Measurements from ENCODE around the gene PCLO. TPM values are rescaled to one million over a fixed set of nuclear protein-coding genes. Genes with fewer than 3 reads are reported as not detected.

Gene PCLO
- total and polyA plus RNA-seq, 2 of the 8 experiments (the other 6 are each of a cell fraction or from before 2014, with no cell fraction given) = 1.5 to 3.2 TPM

GRCh38 chr7:83101530-83101929 is 61.2 kb downstream of the PCLO start:
- H2BK12ac ChIP-seq (ENCODE audit: low read depth, low read length) = no peak overlapping the region
- no peaks in the 10 kb centered on the region for H3K79me2 ChIP-seq (ENCODE audit: control insufficient read depth in 1 of 2, insufficient read depth in 2 of 2, low read length in 2 of 2)
- FAIRE-seq = no peak
- no peak overlapping the region for H4K8ac ChIP-seq (ENCODE audit: extremely low read depth, insufficient read depth, low read length)
- H4K5ac ChIP-seq (ENCODE audit: insufficient read length, low read depth, low read length) = no peak overlapping the region
- H2AK5ac ChIP-seq (ENCODE audit: low read depth, low read length) = no peak overlapping the region
- no peak overlapping the region for H2BK15ac ChIP-seq (ENCODE audit: low read length)
- no peak overlapping the region for H2BK5ac ChIP-seq (ENCODE audit: low read depth, low read length)
- no peaks in the 10 kb centered on the region for H4K20me1 ChIP-seq (replicated peaks in 1 of 2; ENCODE audit: control insufficient read depth in 1 of 2, insufficient read depth in 2 of 2, low read length in 2 of 2)
- no peak overlapping the region for H3K27ac ChIP-seq (ENCODE audit: low read depth, low read length)
- CTCF ChIA-PET (ENCODE audit: partially characterized antibody) = no interaction called here
- no peaks in the 10 kb centered on the region for H3K27me3 ChIP-seq (replicated peaks in 1 of 4; ENCODE audit: control insufficient read depth in 3 of 4, extremely low read depth in 1 of 4, insufficient read depth in 3 of 4, low read length in 3 of 4)
- H3K18ac ChIP-seq (ENCODE audit: extremely low read depth, low read length) = no peak overlapping the region
- POLR2A ChIA-PET (ENCODE audit: partially characterized antibody) = no interaction called here
- H3K4me2 ChIP-seq (ENCODE audit: insufficient read depth in 1 of 2, low read depth in 2 of 2, low read length in 2 of 2) = no peak overlapping the region
- H3K56ac ChIP-seq (replicated peaks; ENCODE audit: insufficient read length, low read depth, low read length) = no peak overlapping the region
- no peaks in the 10 kb centered on the region for H3K79me1 ChIP-seq (ENCODE audit: low read depth, low read length)
- DNase-seq (ENCODE audit: low read depth in 1 of 2, low spot score in 2 of 2) = no peak
- H2BK120ac ChIP-seq (replicated peaks; ENCODE audit: low read depth, low read length) = no peak overlapping the region
- H3K14ac ChIP-seq (ENCODE audit: insufficient read length) = no peak overlapping the region
- H3K23me2 ChIP-seq (ENCODE audit: low read depth, low read length) = no peaks in the 10 kb centered on the region
- no peaks in the 10 kb centered on the region for H3K36me3 ChIP-seq (ENCODE audit: control insufficient read depth in 2 of 4, insufficient read depth in 4 of 4, low read length in 3 of 4)
- H4K91ac ChIP-seq (replicated peaks; ENCODE audit: insufficient read length, low read length) = no peak overlapping the region
- TF ChIP-seq GTF2F1 (IDR thresholded peaks at IDR 0.05; ENCODE audit: borderline replicate concordance, low read depth, low read length) (no peak), TAF1 (IDR thresholded peaks at IDR 0.05; ENCODE audit: low read depth, low read length) (no peak), ASH2L (IDR thresholded peaks at IDR 0.05; ENCODE audit: low read length) (no peak)
- H3K9ac ChIP-seq (replicated peaks in 1 of 4; ENCODE audit: extremely low read depth in 1 of 4, low read depth in 3 of 4, low read length in 3 of 4) = no peak overlapping the region
- no peaks in the 10 kb centered on the region for H3K4me1 ChIP-seq (replicated peaks in 1 of 4; ENCODE audit: control insufficient read depth in 3 of 4, insufficient read depth in 4 of 4, low read length in 3 of 4)
- H2AFZ ChIP-seq (ENCODE audit: low read length) = no peak overlapping the region
- H3K9me3 ChIP-seq (ENCODE audit: insufficient read depth in 2 of 2, low read depth in 1 of 2, low read length in 1 of 2) = no peaks in the 10 kb centered on the region
- no peak overlapping the region for H3K23ac ChIP-seq (ENCODE audit: insufficient read length)
- 90% methylated on average over 3 of the region's 3 CpGs; no CpG with 5 or more reads in 1 of the 2 experiments for WGBS, 2 experiments (ENCODE audit: extremely low coverage in 1 of 2, insufficient coverage in 1 of 2, insufficient read length in 1 of 2, insufficient replicate concordance in 2 of 2, low coverage in 1 of 2, low lambda C conversion rate in 2 of 2, missing lambda C conversion rate in 1 of 2)
- no peak overlapping the region for H3K4ac ChIP-seq (replicated peaks; ENCODE audit: insufficient read length, low read depth, low read length)
- H3K4me3 ChIP-seq (ENCODE audit: extremely low read depth in 1 of 4, insufficient read depth in 2 of 4, low read depth in 3 of 4, low read length in 4 of 4) = no peak overlapping the region
- H2BK20ac ChIP-seq (ENCODE audit: low read length) = no peak overlapping the region
